ENCODE results near the gene CARS1. TPM values are rescaled to one million over a fixed set of nuclear protein-coding genes. Genes with fewer than 3 reads are reported as not detected.
A peak's percentile ranks its signal among the peaks of the same experiment; 100 is the strongest.

CARS1 gene
- total RNA-seq, 1 donor from 2014 or later, result 32.9 TPM

GRCh38 chr11:3092603-3093141 lies 35.4 kb upstream of the CARS1 start:
- no peak overlapping the region for H3K4me3 ChIP-seq (ENCODE audit: low read depth, low read length)
- DNase-seq (ENCODE audit: low read depth), result no peak
- no peak for TF ChIP-seq CTCF (conservative IDR thresholded peaks at IDR 0.05; ENCODE audit: low read depth, low read length)

DNA sequence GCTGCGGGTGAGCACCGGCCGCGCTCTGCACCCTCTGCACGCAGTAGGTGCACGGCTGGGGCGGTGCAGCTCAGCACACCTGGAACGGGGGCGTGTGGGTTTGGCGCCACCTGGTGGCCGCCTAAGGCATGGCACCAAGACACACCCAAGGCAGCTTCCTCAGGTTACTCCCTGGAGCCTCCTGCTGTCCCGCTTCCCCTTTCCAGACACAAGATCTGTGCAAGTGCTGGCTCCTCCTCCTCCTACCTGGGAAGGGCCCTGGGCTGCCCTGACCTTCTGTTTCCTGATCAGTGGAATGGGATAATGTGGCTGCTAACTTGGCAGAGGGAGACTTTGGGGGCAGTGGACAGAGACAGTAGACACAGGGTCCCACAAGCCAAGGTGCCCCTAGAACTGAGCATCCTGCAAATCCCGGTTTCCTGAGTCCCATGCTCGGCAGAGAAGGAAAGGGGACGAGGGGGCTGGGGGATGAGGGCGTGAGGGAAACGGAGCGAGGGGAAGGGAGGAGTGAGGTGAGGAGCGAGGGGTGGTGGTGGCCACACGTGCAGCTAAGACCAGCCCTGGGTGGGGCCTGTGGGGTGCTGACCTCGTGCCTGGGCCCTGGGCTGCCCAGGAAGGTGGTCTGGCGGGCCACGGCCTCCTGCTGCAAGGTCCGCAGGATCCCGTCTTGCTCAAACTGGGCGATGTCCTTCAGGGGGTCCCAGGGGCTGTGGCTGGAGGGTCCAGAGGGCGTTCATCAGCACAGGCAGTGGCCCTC lies 34.8 kb upstream of the CARS1 start:
- TF ChIP-seq CTCF (conservative IDR thresholded peaks at IDR 0.05; ENCODE audit: low read depth, low read length), result peak; percentile 96

DNA sequence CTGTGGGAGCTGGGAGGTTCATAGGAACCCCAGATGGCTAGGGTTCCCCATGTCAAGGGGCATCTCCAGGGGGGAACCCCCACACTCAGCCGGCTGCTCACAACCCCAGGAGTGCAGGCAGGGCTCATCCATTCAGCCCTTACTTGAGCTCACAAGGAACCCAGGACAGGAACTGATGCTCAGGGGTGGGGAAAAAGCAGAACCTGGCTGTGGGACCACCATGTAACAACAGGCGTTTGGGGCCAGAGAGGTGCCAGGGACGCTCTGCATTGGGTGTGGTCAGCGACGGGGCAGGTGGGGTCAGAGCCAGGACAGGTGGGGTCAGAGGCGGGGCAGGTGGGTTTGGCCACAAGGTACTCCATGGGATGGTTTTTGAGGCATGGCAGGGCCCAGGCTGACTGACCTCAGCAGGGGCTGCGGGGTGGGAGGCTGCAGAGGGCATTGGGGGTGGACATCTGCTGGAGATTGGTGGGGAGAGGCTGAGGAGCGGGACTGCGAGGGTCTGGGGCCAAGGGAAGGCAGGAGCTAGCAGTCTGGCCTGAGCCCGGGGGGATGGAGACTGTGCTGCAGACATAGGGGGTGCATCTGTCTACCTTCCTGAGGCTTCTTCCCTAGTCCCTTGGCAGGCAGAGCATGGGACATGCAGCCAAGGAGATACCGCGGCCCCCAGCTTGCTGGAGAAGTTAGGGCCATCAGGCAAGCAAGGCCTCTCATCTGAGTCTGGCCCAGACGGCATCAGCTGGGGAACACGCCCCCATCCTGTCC lies 34.0 kb upstream of the CARS1 start:
- no peak for DNase-seq (ENCODE audit: low read depth)
- TF ChIP-seq CTCF (conservative IDR thresholded peaks at IDR 0.05; ENCODE audit: low read depth, low read length), result no peak
- H3K4me3 ChIP-seq (ENCODE audit: low read depth, low read length), result no peak overlapping the region

More for the DNA sequence above, 34.8 kb upstream of the CARS1 start:
- DNase-seq (ENCODE audit: low read depth), result no peak
- H3K4me3 ChIP-seq (ENCODE audit: low read depth, low read length), result no peak overlapping the region

GRCh38 chr11:3090096-3090901 lies 33.1 kb upstream of the CARS1 start:
- no peak for TF ChIP-seq CTCF (conservative IDR thresholded peaks at IDR 0.05; ENCODE audit: low read depth, low read length)
- no peak for DNase-seq (ENCODE audit: low read depth)

GRCh38 chr11:3089236-3090061 lies 32.2 kb upstream of the CARS1 start:
- no peak overlapping the region for H3K4me3 ChIP-seq (ENCODE audit: low read depth, low read length)
- DNase-seq (ENCODE audit: low read depth), result no peak
- no peak for TF ChIP-seq CTCF (conservative IDR thresholded peaks at IDR 0.05; ENCODE audit: low read depth, low read length)

More at GRCh38 chr11:3090096-3090901, 33.1 kb upstream of the CARS1 start:
- no peak overlapping the region for H3K4me3 ChIP-seq (ENCODE audit: low read depth, low read length)

DNA sequence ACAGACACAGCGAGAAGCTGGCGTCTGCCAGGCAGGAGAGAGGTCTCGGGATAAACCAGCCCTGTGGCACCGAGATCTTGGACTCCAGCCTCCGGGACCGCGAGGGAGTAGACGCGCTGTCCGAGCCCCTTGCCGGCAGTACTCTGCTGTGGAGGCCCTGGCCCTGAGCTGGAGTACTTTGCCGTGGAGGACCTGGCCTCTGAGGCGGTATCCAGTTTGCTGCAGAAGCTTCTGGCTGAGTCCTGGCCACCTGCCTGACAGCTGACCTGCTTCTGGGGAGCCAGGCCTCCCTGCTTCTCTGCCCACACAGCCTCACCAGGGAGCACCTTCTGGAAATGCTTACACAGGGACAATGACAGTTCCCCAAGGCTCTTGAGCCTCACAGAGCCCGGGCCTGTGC lies 31.6 kb upstream of the CARS1 start:
- DNase-seq (ENCODE audit: low read depth), result no peak
- H3K4me3 ChIP-seq (ENCODE audit: low read depth, low read length), result no peak overlapping the region
- TF ChIP-seq CTCF (conservative IDR thresholded peaks at IDR 0.05; ENCODE audit: low read depth, low read length), result no peak

All from epithelial cell of proximal tubule (primary cell).